ENCODE measurements around the gene DUSP8. TPM values are rescaled to one million over a fixed set of nuclear protein-coding genes. Genes with fewer than 3 reads are reported as not detected.

DUSP8 gene
- total and polyA plus RNA-seq, 9 of the 15 experiments (the other 6 are each of a cell fraction or from before 2014, with no cell fraction given): 0.14 to 2.0 (median 0.86) TPM; not detected in 2

DNA sequence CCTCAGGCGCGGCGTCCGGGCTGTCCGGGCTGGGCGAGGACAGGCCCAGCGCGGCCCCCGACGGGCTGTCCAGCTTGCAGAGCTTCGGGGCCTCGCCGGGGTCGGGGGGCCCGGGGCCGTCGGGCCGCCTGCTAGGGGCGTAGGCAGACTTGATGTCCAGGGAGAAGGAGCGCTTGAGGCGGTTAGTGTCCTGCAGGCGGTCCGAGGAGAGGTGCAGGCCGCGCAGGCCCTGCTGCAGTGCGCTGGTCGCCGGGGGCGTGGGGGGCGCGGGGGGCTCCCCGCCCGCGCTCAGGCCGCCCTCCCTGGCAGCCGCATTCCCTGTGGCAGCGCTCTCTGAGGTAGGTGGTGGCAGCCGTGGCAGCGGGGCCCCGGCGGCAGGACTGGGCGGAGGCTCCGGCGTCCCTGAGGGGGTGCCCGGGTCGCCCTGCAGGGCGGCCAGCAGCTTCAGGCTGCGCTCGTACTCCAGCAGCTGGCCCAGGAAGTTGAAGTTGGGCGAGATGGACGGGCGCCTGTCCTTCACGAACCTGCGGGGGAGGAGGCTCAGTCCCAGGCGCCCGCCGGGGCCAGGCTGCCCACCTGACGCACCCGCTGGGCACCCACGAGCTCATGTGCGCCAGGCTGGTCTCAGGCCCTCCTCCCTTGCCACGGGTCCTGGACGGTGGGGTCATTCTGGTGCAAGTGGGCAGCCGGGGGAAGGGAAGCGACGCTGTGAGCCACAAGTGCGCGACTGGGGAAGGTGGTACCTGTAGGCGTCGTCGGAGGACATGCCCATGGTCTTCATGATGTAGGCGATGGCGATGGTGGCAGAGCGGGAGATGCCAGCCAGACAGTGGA, 14.8 kb downstream of the DUSP8 start:
- no peak overlapping the region for H3K27ac ChIP-seq (ENCODE audit: extremely low read depth, low read depth, low read length)
- H4K20me1 ChIP-seq (replicated peaks; ENCODE audit: control insufficient read depth, insufficient read depth, low read length): peaks cover 17% of the 10 kb centered on the region
- H3K9me1 ChIP-seq (ENCODE audit: control insufficient read depth, insufficient read depth, low read length): no peaks in the 10 kb centered on the region
- no peaks in the 10 kb centered on the region for H3K79me2 ChIP-seq (ENCODE audit: control insufficient read depth, insufficient read depth, low read length)
- WGBS (ENCODE audit: insufficient coverage, low coverage, missing lambda C conversion rate): 75% methylated on average over 24 of the region's 74 CpGs
- no peak overlapping the region; a peak in 1 of 4 replicates for H3K9ac ChIP-seq (ENCODE audit: insufficient read depth in 1 of 2, low read depth in 2 of 2, low read length in 2 of 2)
- no peak for DNase-seq (ENCODE audit: extremely low read depth in 1 of 4, low spot score in 3 of 4)
- peaks cover 0 to 33% of the 10 kb centered on the region in 2 experiments; a peak in 2 of 5 replicates for H3K27me3 ChIP-seq (ENCODE audit: control insufficient read depth in 2 of 2, insufficient read depth in 2 of 2, low read length in 2 of 2)
- POLR2A ChIA-PET: interaction anchor here (1.4 kb wide), 1 partner anchor 10 kb away, joined by 4 read pairs; no protein-coding TSS in a partner anchor
- ATAC-seq: no peak
- H3K4me1 ChIP-seq (replicated peaks in 1 of 2; ENCODE audit: control insufficient read depth in 2 of 2, insufficient read depth in 2 of 2, low read length in 2 of 2): peaks cover 0 to 39% of the 10 kb centered on the region in 2 experiments; a peak in 1 of 5 replicates
- CTCF ChIA-PET (ENCODE audit: low intra/inter-chr PET ratio): no interaction called here
- no peak overlapping the region for H2AFZ ChIP-seq (ENCODE audit: low read depth, low read length)
- no peaks in the 10 kb centered on the region for H3K36me3 ChIP-seq (ENCODE audit: control insufficient read depth, insufficient read depth, low read length)
- no peaks in the 10 kb centered on the region for H3K9me3 ChIP-seq (replicated peaks; ENCODE audit: control insufficient read depth, insufficient read depth, low read depth, low read length)
- intact Hi-C loops (cut with micrococcal nuclease) (no loop called here), in situ Hi-C loops (cut with MboI) (no loop called here)
- FAIRE-seq: no peak
- BruUV-seq (replicated peaks): no TSS peak
- H3K4me3 ChIP-seq: no peak overlapping the region
- H3K4me2 ChIP-seq (ENCODE audit: insufficient read depth, low read length): no peak overlapping the region
- TF ChIP-seq MYNN (IDR thresholded peaks at IDR 0.05) (no peak), MYNN (CRISPR knock-in tag; IDR thresholded peaks at IDR 0.05) (no peak), RFX1 (IDR thresholded peaks at IDR 0.05) (no peak), ZNF282 (CRISPR knock-in tag; IDR thresholded peaks at IDR 0.05) (no peak), U2AF1 (optimal IDR thresholded peaks at IDR 0.05; ENCODE audit: low read depth, low read length) (no peak), HMG20B (CRISPR knock-in tag; IDR thresholded peaks at IDR 0.05) (no peak), CHD2 (IDR thresholded peaks at IDR 0.05; ENCODE audit: low read depth, low read length) (no peak), MTF1 (CRISPR knock-in tag; IDR thresholded peaks at IDR 0.05; ENCODE audit: borderline replicate concordance) (no peak), TFAM (CRISPR knock-in tag; conservative IDR thresholded peaks at IDR 0.05) (no peak)
- TF ChIP-seq, protein P1, sequence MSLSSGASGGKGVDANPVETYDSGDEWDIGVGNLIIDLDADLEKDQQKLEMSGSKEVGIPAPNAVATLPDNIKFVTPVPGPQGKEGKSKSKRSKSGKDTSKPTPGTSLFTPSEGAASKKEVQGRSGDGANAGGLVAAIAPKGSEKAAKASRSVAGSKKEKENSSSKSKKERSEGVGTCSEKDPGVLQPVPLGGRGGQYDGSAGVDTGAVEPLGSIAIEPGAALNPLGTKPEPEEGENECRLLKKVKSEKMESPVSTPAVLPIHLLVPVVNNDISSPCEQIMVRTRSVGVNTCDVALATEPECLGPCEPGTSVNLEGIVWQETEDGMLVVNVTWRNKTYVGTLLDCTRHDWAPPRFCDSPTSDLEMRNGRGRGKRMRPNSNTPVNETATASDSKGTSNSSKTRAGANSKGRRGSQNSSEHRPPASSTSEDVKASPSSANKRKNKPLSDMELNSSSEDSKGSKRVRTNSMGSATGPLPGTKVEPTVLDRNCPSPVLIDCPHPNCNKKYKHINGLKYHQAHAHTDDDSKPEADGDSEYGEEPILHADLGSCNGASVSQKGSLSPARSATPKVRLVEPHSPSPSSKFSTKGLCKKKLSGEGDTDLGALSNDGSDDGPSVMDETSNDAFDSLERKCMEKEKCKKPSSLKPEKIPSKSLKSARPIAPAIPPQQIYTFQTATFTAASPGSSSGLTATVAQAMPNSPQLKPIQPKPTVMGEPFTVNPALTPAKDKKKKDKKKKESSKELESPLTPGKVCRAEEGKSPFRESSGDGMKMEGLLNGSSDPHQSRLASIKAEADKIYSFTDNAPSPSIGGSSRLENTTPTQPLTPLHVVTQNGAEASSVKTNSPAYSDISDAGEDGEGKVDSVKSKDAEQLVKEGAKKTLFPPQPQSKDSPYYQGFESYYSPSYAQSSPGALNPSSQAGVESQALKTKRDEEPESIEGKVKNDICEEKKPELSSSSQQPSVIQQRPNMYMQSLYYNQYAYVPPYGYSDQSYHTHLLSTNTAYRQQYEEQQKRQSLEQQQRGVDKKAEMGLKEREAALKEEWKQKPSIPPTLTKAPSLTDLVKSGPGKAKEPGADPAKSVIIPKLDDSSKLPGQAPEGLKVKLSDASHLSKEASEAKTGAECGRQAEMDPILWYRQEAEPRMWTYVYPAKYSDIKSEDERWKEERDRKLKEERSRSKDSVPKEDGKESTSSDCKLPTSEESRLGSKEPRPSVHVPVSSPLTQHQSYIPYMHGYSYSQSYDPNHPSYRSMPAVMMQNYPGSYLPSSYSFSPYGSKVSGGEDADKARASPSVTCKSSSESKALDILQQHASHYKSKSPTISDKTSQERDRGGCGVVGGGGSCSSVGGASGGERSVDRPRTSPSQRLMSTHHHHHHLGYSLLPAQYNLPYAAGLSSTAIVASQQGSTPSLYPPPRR (CRISPR knock-in tag; IDR thresholded peaks at IDR 0.05; ENCODE audit: borderline replicate concordance): no peak
- TF ChIP-seq, protein P2, sequence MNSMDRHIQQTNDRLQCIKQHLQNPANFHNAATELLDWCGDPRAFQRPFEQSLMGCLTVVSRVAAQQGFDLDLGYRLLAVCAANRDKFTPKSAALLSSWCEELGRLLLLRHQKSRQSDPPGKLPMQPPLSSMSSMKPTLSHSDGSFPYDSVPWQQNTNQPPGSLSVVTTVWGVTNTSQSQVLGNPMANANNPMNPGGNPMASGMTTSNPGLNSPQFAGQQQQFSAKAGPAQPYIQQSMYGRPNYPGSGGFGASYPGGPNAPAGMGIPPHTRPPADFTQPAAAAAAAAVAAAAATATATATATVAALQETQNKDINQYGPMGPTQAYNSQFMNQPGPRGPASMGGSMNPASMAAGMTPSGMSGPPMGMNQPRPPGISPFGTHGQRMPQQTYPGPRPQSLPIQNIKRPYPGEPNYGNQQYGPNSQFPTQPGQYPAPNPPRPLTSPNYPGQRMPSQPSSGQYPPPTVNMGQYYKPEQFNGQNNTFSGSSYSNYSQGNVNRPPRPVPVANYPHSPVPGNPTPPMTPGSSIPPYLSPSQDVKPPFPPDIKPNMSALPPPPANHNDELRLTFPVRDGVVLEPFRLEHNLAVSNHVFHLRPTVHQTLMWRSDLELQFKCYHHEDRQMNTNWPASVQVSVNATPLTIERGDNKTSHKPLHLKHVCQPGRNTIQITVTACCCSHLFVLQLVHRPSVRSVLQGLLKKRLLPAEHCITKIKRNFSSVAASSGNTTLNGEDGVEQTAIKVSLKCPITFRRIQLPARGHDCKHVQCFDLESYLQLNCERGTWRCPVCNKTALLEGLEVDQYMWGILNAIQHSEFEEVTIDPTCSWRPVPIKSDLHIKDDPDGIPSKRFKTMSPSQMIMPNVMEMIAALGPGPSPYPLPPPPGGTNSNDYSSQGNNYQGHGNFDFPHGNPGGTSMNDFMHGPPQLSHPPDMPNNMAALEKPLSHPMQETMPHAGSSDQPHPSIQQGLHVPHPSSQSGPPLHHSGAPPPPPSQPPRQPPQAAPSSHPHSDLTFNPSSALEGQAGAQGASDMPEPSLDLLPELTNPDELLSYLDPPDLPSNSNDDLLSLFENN (IDR thresholded peaks at IDR 0.05; ENCODE audit: low read depth in 2 of 2, low read length in 2 of 2): no peak
- TF ChIP-seq, protein P3, sequence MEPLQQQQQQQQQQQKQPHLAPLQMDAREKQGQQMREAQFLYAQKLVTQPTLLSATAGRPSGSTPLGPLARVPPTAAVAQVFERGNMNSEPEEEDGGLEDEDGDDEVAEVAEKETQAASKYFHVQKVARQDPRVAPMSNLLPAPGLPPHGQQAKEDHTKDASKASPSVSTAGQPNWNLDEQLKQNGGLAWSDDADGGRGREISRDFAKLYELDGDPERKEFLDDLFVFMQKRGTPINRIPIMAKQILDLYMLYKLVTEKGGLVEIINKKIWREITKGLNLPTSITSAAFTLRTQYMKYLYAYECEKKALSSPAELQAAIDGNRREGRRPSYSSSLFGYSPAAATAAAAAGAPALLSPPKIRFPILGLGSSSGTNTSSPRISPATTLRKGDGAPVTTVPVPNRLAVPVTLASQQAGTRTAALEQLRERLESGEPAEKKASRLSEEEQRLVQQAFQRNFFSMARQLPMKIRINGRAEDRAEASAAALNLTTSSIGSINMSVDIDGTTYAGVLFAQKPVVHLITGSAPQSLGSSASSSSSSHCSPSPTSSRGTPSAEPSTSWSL (CRISPR knock-in tag; IDR thresholded peaks at IDR 0.05; ENCODE audit: borderline replicate concordance): no peak
